ENCODE data around the gene ADGRF5.
"Not testable (repeated sequence)": the region's sequence is repeated elsewhere in the genome, so short reads cannot be mapped to it uniquely, and the experiment has no call there.

- TF ChIP-seq CTCF (conservative IDR thresholded peaks at IDR 0.05; ENCODE audit: low read length); EZH2phosphoT487 (IDR thresholded peaks at IDR 0.05; ENCODE audit: borderline replicate concordance): not testable (repeated sequence)
Observed at GRCh38 chr6:46834991-46835390, 86.7 kb downstream of the ADGRF5 start.

Data from Loucy (cell line).